NAMALWA (cell line): ENCODE data around the gene FOXN3.

ENCODE experiments used
- DNase-seq: peaks from one replicate; pipeline ENCODE4 v3.0.0-alpha.2; 2015; ENCODE audit warnings: low spot score

FOXN3 gene

GRCh38 chr14:89190765-89191513, 226.1 kb downstream of the FOXN3 start:
- peak; percentile 16 for DNase-seq

GRCh38 chr14:89188492-89188891, 228.5 kb downstream of the FOXN3 start:
- DNase-seq: no peak

GRCh38 chr14:89187501-89187900, 229.5 kb downstream of the FOXN3 start:
- no peak for DNase-seq

- DNase-seq: no peak
Observed at GRCh38 chr14:89186856-89187376, 230.1 kb downstream of the FOXN3 start.

GRCh38 chr14:89185919-89186855, 230.8 kb downstream of the FOXN3 start:
- no peak for DNase-seq

- DNase-seq: no peak
Observed at GRCh38 chr14:89184952-89185351, 232.1 kb downstream of the FOXN3 start.

GRCh38 chr14:89182326-89182725, 234.7 kb downstream of the FOXN3 start:
- no peak for DNase-seq

GRCh38 chr14:89180546-89180945, 236.5 kb downstream of the FOXN3 start:
- no peak for DNase-seq

GRCh38 chr14:89179891-89180404, 237.1 kb downstream of the FOXN3 start:
- no peak for DNase-seq

GRCh38 chr14:89178800-89179535, 238.1 kb downstream of the FOXN3 start:
- DNase-seq: no peak

GRCh38 chr14:89178376-89178775, 238.7 kb downstream of the FOXN3 start:
- no peak for DNase-seq

- DNase-seq: no peak
Observed at GRCh38 chr14:89175881-89176799, 240.9 kb downstream of the FOXN3 start.

- no peak for DNase-seq
Observed at GRCh38 chr14:89171628-89172027, 245.4 kb downstream of the FOXN3 start.

GRCh38 chr14:89171168-89171567, 245.9 kb downstream of the FOXN3 start:
- DNase-seq: no peak

GRCh38 chr14:89167705-89168104, 249.3 kb downstream of the FOXN3 start:
- no peak for DNase-seq

GRCh38 chr14:89166633-89167032, 250.4 kb downstream of the FOXN3 start:
- DNase-seq: no peak

GRCh38 chr14:89165189-89166181, 251.5 kb downstream of the FOXN3 start:
- peak; percentile 19 for DNase-seq

- no peak for DNase-seq
Observed at GRCh38 chr14:89164168-89165073, 252.6 kb downstream of the FOXN3 start.
